Measurements from ENCODE around the gene KCNMA1. TPM values are rescaled to one million over a fixed set of nuclear protein-coding genes. Genes with fewer than 3 reads are reported as not detected.

The KCNMA1 gene
- total RNA-seq, 3 donors from 2014 or later (not counting 1 experiment from before 2014, with no cell fraction given), result 0.40 to 1.8 (median 0.63) TPM

GRCh38 chr10:77501152-77501845 is 136.3 kb downstream of the KCNMA1 start:
- no peaks in the 10 kb centered on the region for H3K27me3 ChIP-seq (ENCODE audit: control insufficient read depth, insufficient read depth, low read length)
- no peak overlapping the region for H3K4me3 ChIP-seq (ENCODE audit: low read length)
- Mint-ChIP-seq H3K4me1 (no peaks in the 10 kb centered on the region), H3K27ac (no peak overlapping the region), H3K9me3 (no peaks in the 10 kb centered on the region), H3K4me3 (no peak overlapping the region), H3K27me3 (ENCODE audit: low read depth in 2 of 2) (peaks cover 11 to 29% of the 10 kb centered on the region in 2 donors), H3K36me3 (no peaks in the 10 kb centered on the region)
- DNase-seq (no peak), ATAC-seq (peak in 1 of 3 donors; percentile 26)
- WGBS (ENCODE audit: insufficient coverage), result 73% methylated on average over 7 of the region's 7 CpGs
- H3K36me3 ChIP-seq (ENCODE audit: control insufficient read depth, insufficient read depth, low read length), result no peaks in the 10 kb centered on the region
- TF ChIP-seq CTCF (IDR thresholded peaks at IDR 0.05), result no peak
- no peaks in the 10 kb centered on the region for H3K9me3 ChIP-seq (ENCODE audit: control insufficient read depth, insufficient read depth, low read length)
- H3K27ac ChIP-seq (ENCODE audit: low read length), result no peak overlapping the region
- intact Hi-C loops (cut with micrococcal nuclease), result no loop called here
- H3K4me1 ChIP-seq (ENCODE audit: control insufficient read depth, insufficient read depth, low read length), result no peaks in the 10 kb centered on the region

- Histone ChIP-seq H3K27me3 (ENCODE audit: control insufficient read depth, insufficient read depth, low read length) (no peaks in the 10 kb centered on the region), H3K36me3 (ENCODE audit: control insufficient read depth, insufficient read depth, low read length) (no peaks in the 10 kb centered on the region), H3K27ac (ENCODE audit: low read length) (no peak overlapping the region), H3K4me3 (ENCODE audit: low read length) (no peak overlapping the region), H3K4me1 (ENCODE audit: control insufficient read depth, insufficient read depth, low read length) (no peaks in the 10 kb centered on the region), H3K9me3 (ENCODE audit: control insufficient read depth, insufficient read depth, low read length) (no peaks in the 10 kb centered on the region)
- intact Hi-C loops (cut with micrococcal nuclease), result no loop called here
- no peaks in the 10 kb centered on the region for H3K4me1 Mint-ChIP-seq
- ATAC-seq, result no peak
- WGBS (ENCODE audit: insufficient coverage), result 73% methylated on average over 4 of the region's 4 CpGs
- H3K27me3 Mint-ChIP-seq (ENCODE audit: low read depth in 2 of 2), result peaks cover 9 to 25% of the 10 kb centered on the region in 2 donors
- H3K4me3 Mint-ChIP-seq, result no peak overlapping the region
- no peak for DNase-seq
- TF ChIP-seq CTCF (IDR thresholded peaks at IDR 0.05), result no peak
- H3K36me3 Mint-ChIP-seq, result no peaks in the 10 kb centered on the region
- H3K27ac Mint-ChIP-seq, result no peak overlapping the region
- no peaks in the 10 kb centered on the region for H3K9me3 Mint-ChIP-seq
Measured at GRCh38 chr10:77500754-77501151, 136.9 kb downstream of the KCNMA1 start.

GRCh38 chr10:77498829-77499228 is 138.8 kb downstream of the KCNMA1 start:
- Histone ChIP-seq H3K4me3 (ENCODE audit: low read length) (no peak overlapping the region), H3K4me1 (ENCODE audit: control insufficient read depth, insufficient read depth, low read length) (no peaks in the 10 kb centered on the region), H3K27ac (ENCODE audit: low read length) (no peak overlapping the region), H3K27me3 (ENCODE audit: control insufficient read depth, insufficient read depth, low read length) (no peaks in the 10 kb centered on the region), H3K9me3 (ENCODE audit: control insufficient read depth, insufficient read depth, low read length) (no peaks in the 10 kb centered on the region), H3K36me3 (ENCODE audit: control insufficient read depth, insufficient read depth, low read length) (no peaks in the 10 kb centered on the region)
- intact Hi-C loops (cut with micrococcal nuclease), result no loop called here
- peaks cover 5 to 16% of the 10 kb centered on the region in 2 donors for H3K27me3 Mint-ChIP-seq (ENCODE audit: low read depth in 2 of 2)
- ATAC-seq (no peak), DNase-seq (no peak)
- H3K9me3 Mint-ChIP-seq, result no peaks in the 10 kb centered on the region
- no peaks in the 10 kb centered on the region for H3K4me1 Mint-ChIP-seq
- H3K36me3 Mint-ChIP-seq, result no peaks in the 10 kb centered on the region
- no peak for TF ChIP-seq CTCF (IDR thresholded peaks at IDR 0.05)
- WGBS (ENCODE audit: insufficient coverage), result 46% methylated on average over 2 of the region's 2 CpGs
- H3K4me3 Mint-ChIP-seq, result no peak overlapping the region
- no peak overlapping the region for H3K27ac Mint-ChIP-seq

- Histone ChIP-seq H3K9me3 (ENCODE audit: control insufficient read depth, insufficient read depth, low read length) (no peaks in the 10 kb centered on the region), H3K4me3 (ENCODE audit: low read length) (no peak overlapping the region), H3K36me3 (ENCODE audit: control insufficient read depth, insufficient read depth, low read length) (no peaks in the 10 kb centered on the region), H3K27me3 (ENCODE audit: control insufficient read depth, insufficient read depth, low read length) (no peaks in the 10 kb centered on the region), H3K27ac (ENCODE audit: low read length) (no peak overlapping the region), H3K4me1 (ENCODE audit: control insufficient read depth, insufficient read depth, low read length) (no peaks in the 10 kb centered on the region)
- Mint-ChIP-seq H3K36me3 (no peaks in the 10 kb centered on the region), H3K27me3 (ENCODE audit: low read depth in 2 of 2) (peaks cover 5 to 14% of the 10 kb centered on the region in 2 donors), H3K9me3 (no peaks in the 10 kb centered on the region), H3K27ac (no peak overlapping the region), H3K4me1 (no peaks in the 10 kb centered on the region), H3K4me3 (no peak overlapping the region)
- DNase-seq, result no peak
- no peak for TF ChIP-seq CTCF (IDR thresholded peaks at IDR 0.05)
- 96% methylated on average over 1 of the region's 1 CpG for WGBS (ENCODE audit: insufficient coverage)
- intact Hi-C loops (cut with micrococcal nuclease), result no loop called here
- no peak for ATAC-seq
Measured at GRCh38 chr10:77498210-77498609, 139.4 kb downstream of the KCNMA1 start.
